ENCODE data around the gene NSUN3.
A peak's percentile ranks its signal among the peaks of the same experiment; 100 is the strongest.

NSUN3 gene

GRCh38 chr3:94172695-94173310, 109.9 kb downstream of the NSUN3 start:
- in situ Hi-C loops (cut with HindIII; ENCODE audit: low sequenced_read_pairs) = no loop called here
- no peak overlapping the region for H3K4me3 ChIP-seq (ENCODE audit: low read depth, low read length)

GRCh38 chr3:94173673-94174434, 111.0 kb downstream of the NSUN3 start:
- no peak overlapping the region for H3K4me3 ChIP-seq (ENCODE audit: low read depth, low read length)
- DNase-seq (ENCODE audit: low read depth, low spot score) = peak; percentile 31
- TF ChIP-seq CTCF (IDR thresholded peaks at IDR 0.05; ENCODE audit: low read depth, low read length) = no peak
- in situ Hi-C loops (cut with HindIII; ENCODE audit: low sequenced_read_pairs) = no loop called here

More at GRCh38 chr3:94172695-94173310, 109.9 kb downstream of the NSUN3 start:
- TF ChIP-seq CTCF (IDR thresholded peaks at IDR 0.05; ENCODE audit: low read depth, low read length) = no peak
- DNase-seq (ENCODE audit: low read depth, low spot score) = no peak

- no peak for TF ChIP-seq CTCF (IDR thresholded peaks at IDR 0.05; ENCODE audit: low read depth, low read length)
- in situ Hi-C loops (cut with HindIII; ENCODE audit: low sequenced_read_pairs) = no loop called here
- DNase-seq (ENCODE audit: low read depth, low spot score) = no peak
- no peak overlapping the region for H3K4me3 ChIP-seq (ENCODE audit: low read depth, low read length)
Observed at GRCh38 chr3:94175677-94176076, 112.8 kb downstream of the NSUN3 start.

GRCh38 chr3:94176988-94177745, 114.3 kb downstream of the NSUN3 start:
- in situ Hi-C loops (cut with HindIII; ENCODE audit: low sequenced_read_pairs) = no loop called here
- no peak overlapping the region for H3K4me3 ChIP-seq (ENCODE audit: low read depth, low read length)
- no peak for DNase-seq (ENCODE audit: low read depth, low spot score)
- TF ChIP-seq CTCF (IDR thresholded peaks at IDR 0.05; ENCODE audit: low read depth, low read length) = no peak

All from astrocyte of the spinal cord (primary cell).